ENCODE measurements around the gene PAPPA2.

PAPPA2 gene

DNA sequence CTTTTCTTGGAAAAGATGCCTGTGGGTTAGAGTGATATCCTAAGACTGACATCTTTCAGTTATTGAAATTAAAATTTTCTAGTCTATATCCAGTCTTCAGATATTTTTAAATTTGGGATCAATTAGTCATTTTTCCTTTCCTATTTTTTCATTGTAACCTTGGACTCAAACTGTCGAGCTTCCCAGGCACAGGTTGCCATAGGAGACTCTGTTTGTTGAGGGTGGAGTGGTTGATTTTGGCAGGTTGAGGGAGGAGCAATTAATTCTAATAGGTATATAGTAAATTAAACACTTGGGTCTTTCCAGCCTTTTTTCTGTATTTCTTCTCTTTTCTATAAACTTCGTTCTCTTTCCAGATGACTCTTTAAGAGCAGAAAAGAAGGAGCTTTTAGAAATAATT lies 374.7 kb downstream of the PAPPA2 start:
- no peaks in the 10 kb centered on the region for H3K27me3 Mint-ChIP-seq
- ATAC-seq: no peak
- no peaks in the 10 kb centered on the region for H3K36me3 Mint-ChIP-seq
- no peaks in the 10 kb centered on the region for H3K9me3 Mint-ChIP-seq
- no peaks in the 10 kb centered on the region for H3K4me1 Mint-ChIP-seq
- H3K27ac Mint-ChIP-seq: no peak overlapping the region
- H3K4me3 Mint-ChIP-seq: no peak overlapping the region

- Mint-ChIP-seq H3K36me3 (no peaks in the 10 kb centered on the region), H3K27ac (no peak overlapping the region), H3K4me1 (no peaks in the 10 kb centered on the region), H3K27me3 (no peaks in the 10 kb centered on the region), H3K9me3 (no peaks in the 10 kb centered on the region), H3K4me3 (no peak overlapping the region)
- ATAC-seq: no peak
Measured at GRCh38 chr1:176838276-176838995, 375.5 kb downstream of the PAPPA2 start.

- no peak overlapping the region for H3K27ac Mint-ChIP-seq
- H3K36me3 Mint-ChIP-seq: no peaks in the 10 kb centered on the region
- H3K4me3 Mint-ChIP-seq: no peak overlapping the region
- no peaks in the 10 kb centered on the region for H3K9me3 Mint-ChIP-seq
- ATAC-seq: no peak
- H3K27me3 Mint-ChIP-seq: no peaks in the 10 kb centered on the region
- no peaks in the 10 kb centered on the region for H3K4me1 Mint-ChIP-seq
Measured at GRCh38 chr1:176839216-176839615, 376.2 kb downstream of the PAPPA2 start.

DNA sequence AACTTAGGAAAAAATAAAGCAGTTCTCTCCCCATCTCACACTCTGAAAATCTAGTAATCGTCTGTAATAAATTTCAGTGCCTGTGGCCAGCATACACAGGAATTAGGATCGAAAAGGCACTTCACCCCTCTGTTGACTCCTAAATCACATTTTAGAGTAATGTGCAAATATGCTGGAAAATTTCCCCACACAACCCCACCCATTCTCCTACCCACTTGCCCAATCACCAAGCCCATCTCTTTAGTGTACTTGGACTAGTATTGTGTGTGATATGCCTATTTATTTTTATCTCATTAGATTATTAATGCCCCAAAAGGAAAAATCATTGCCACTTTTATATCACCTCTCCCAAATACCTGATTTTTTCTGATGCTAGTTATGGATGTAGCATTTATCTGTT lies 378.3 kb downstream of the PAPPA2 start:
- Mint-ChIP-seq H3K4me3 (no peak overlapping the region), H3K9me3 (no peaks in the 10 kb centered on the region), H3K4me1 (no peaks in the 10 kb centered on the region), H3K27ac (no peak overlapping the region), H3K27me3 (peaks cover 9% of the 10 kb centered on the region), H3K36me3 (no peaks in the 10 kb centered on the region)
- no peak for ATAC-seq

GRCh38 chr1:176843352-176844297 lies 380.6 kb downstream of the PAPPA2 start:
- Mint-ChIP-seq H3K36me3 (no peaks in the 10 kb centered on the region), H3K27ac (no peak overlapping the region), H3K4me3 (no peak overlapping the region), H3K9me3 (no peaks in the 10 kb centered on the region), H3K27me3 (peaks cover 9% of the 10 kb centered on the region), H3K4me1 (no peaks in the 10 kb centered on the region)
- no peak for ATAC-seq

- Mint-ChIP-seq H3K4me3 (no peak overlapping the region), H3K36me3 (no peaks in the 10 kb centered on the region), H3K4me1 (no peaks in the 10 kb centered on the region), H3K27me3 (peaks cover 9% of the 10 kb centered on the region), H3K27ac (no peak overlapping the region), H3K9me3 (no peaks in the 10 kb centered on the region)
- ATAC-seq: no peak
Measured at GRCh38 chr1:176847052-176847451, 384.1 kb downstream of the PAPPA2 start.

- H3K27me3 Mint-ChIP-seq: peaks cover 9% of the 10 kb centered on the region
- no peak for ATAC-seq
- H3K4me3 Mint-ChIP-seq: no peak overlapping the region
- no peaks in the 10 kb centered on the region for H3K36me3 Mint-ChIP-seq
- H3K9me3 Mint-ChIP-seq: no peaks in the 10 kb centered on the region
- no peak overlapping the region for H3K27ac Mint-ChIP-seq
- no peaks in the 10 kb centered on the region for H3K4me1 Mint-ChIP-seq
Measured at GRCh38 chr1:176849281-176849680, 386.3 kb downstream of the PAPPA2 start.

DNA sequence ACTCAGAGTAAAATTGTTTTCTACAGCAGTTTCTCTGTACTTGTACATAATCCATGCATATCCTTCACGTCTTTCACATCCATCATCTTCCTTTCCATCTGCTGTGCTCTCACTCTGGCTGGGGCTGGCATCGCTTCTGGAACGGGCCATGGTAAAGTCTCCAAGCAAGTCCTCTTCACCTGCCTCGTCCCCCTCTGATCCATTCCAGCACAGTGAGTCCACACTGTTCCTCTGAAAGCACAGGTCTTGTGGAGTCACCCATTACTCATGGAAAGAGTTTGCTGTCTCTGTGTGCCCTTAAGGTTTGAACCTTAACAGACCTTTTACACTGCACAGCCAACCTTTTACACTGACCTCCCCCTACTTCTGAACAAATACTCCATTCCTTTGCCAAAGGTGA lies 387.9 kb downstream of the PAPPA2 start:
- Mint-ChIP-seq H3K4me3 (no peak overlapping the region), H3K36me3 (no peaks in the 10 kb centered on the region), H3K9me3 (no peaks in the 10 kb centered on the region)

GRCh38 chr1:176852124-176852523 lies 389.1 kb downstream of the PAPPA2 start:
- Mint-ChIP-seq H3K27ac (no peak overlapping the region), H3K4me1 (no peaks in the 10 kb centered on the region), H3K36me3 (no peaks in the 10 kb centered on the region), H3K4me3 (no peak overlapping the region), H3K27me3 (no peaks in the 10 kb centered on the region), H3K9me3 (no peaks in the 10 kb centered on the region)
- no peak for ATAC-seq

More for the DNA sequence above, 387.9 kb downstream of the PAPPA2 start:
- no peaks in the 10 kb centered on the region for H3K4me1 Mint-ChIP-seq
- H3K27ac Mint-ChIP-seq: no peak overlapping the region
- H3K27me3 Mint-ChIP-seq: no peaks in the 10 kb centered on the region
- ATAC-seq: no peak

GRCh38 chr1:176853503-176853902 lies 390.5 kb downstream of the PAPPA2 start:
- Mint-ChIP-seq H3K4me1 (no peaks in the 10 kb centered on the region), H3K27ac (no peak overlapping the region), H3K36me3 (no peaks in the 10 kb centered on the region), H3K27me3 (no peaks in the 10 kb centered on the region), H3K9me3 (no peaks in the 10 kb centered on the region), H3K4me3 (no peak overlapping the region)
- no peak for ATAC-seq

DNA sequence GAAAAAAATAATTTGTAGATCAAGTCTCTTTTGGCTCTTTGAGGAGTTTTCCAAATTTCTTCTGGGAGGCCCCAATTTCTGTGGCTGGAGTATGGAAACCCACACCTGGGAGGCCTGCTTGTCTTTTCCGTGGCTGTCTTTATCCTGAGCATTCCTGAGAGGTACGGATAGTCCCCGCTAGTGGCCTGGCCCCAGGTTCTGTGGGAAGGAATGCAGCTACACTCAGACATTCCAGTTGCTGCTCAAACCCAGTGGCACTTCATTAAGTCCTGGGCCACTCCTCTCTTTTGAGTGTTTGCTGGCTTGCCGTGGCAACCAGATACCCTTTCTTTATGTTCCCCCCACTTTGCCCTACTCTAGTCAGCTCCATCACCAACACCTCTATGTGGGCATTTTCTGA lies 391.1 kb downstream of the PAPPA2 start:
- no peaks in the 10 kb centered on the region for H3K36me3 Mint-ChIP-seq
- H3K9me3 Mint-ChIP-seq: no peaks in the 10 kb centered on the region
- no peak overlapping the region for H3K27ac Mint-ChIP-seq
- ATAC-seq: no peak
- H3K27me3 Mint-ChIP-seq: no peaks in the 10 kb centered on the region
- H3K4me3 Mint-ChIP-seq: no peak overlapping the region
- no peaks in the 10 kb centered on the region for H3K4me1 Mint-ChIP-seq

DNA sequence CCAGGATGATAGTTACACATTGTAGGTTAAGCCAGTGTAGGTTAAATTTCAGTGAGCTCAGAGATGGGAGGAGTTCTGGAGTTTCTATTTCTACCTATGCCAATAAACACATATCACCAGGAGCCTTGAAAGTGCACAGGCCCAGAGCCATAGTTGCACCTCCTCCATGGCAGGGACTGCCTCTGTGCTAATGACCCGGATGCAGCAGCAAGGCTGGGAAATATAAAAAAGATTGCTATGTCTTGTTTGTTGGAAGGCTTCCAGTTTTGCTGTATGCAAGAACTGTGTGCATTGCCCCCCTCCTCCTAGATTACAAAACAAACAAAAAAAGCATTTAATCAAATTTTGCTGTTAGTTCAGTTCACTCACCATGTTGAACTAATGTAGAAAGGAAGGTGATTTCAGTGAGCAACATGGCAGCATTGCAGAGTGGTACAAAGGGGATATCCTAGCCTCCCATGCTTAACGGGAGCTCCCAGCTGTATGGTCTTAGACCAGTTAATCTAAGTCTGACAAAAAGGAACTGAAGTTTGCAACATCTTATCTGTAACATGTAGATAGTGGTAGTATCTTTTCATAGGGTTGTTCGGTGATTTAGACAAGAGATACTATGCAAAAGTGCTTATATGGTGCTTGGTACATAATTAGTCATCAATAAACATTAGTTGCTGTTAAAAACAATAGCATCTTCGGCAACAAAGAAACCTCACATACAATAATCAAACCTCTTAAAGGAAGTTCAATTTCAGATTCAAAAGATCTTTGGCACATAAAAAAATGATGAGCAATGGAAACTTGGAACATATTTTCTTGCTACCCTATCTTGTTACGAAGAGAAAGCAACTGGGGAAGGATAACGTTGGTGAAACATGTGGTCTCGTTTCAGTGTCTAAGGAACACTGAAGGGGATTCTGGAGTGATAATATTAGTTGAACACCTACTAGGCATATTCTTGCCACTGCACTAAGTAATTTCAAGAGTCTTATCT lies 392.1 kb downstream of the PAPPA2 start:
- Mint-ChIP-seq H3K4me1 (no peaks in the 10 kb centered on the region), H3K9me3 (no peaks in the 10 kb centered on the region)

GRCh38 chr1:176857632-176858031 lies 394.7 kb downstream of the PAPPA2 start:
- H3K4me3 Mint-ChIP-seq: no peak overlapping the region
- no peaks in the 10 kb centered on the region for H3K4me1 Mint-ChIP-seq
- no peak for ATAC-seq

More for the DNA sequence above, 392.1 kb downstream of the PAPPA2 start:
- Mint-ChIP-seq H3K4me3 (no peak overlapping the region), H3K27ac (no peak overlapping the region), H3K36me3 (no peaks in the 10 kb centered on the region), H3K27me3 (no peaks in the 10 kb centered on the region)
- ATAC-seq: no peak

GRCh38 chr1:176858433-176858916 lies 395.5 kb downstream of the PAPPA2 start:
- H3K4me3 Mint-ChIP-seq: no peak overlapping the region
- no peaks in the 10 kb centered on the region for H3K9me3 Mint-ChIP-seq
- ATAC-seq: no peak
- H3K27me3 Mint-ChIP-seq: no peaks in the 10 kb centered on the region
- no peaks in the 10 kb centered on the region for H3K4me1 Mint-ChIP-seq
- H3K27ac Mint-ChIP-seq: no peak overlapping the region
- no peaks in the 10 kb centered on the region for H3K36me3 Mint-ChIP-seq

More at GRCh38 chr1:176857632-176858031, 394.7 kb downstream of the PAPPA2 start:
- no peaks in the 10 kb centered on the region for H3K9me3 Mint-ChIP-seq
- no peaks in the 10 kb centered on the region for H3K27me3 Mint-ChIP-seq
- no peaks in the 10 kb centered on the region for H3K36me3 Mint-ChIP-seq
- no peak overlapping the region for H3K27ac Mint-ChIP-seq

DNA sequence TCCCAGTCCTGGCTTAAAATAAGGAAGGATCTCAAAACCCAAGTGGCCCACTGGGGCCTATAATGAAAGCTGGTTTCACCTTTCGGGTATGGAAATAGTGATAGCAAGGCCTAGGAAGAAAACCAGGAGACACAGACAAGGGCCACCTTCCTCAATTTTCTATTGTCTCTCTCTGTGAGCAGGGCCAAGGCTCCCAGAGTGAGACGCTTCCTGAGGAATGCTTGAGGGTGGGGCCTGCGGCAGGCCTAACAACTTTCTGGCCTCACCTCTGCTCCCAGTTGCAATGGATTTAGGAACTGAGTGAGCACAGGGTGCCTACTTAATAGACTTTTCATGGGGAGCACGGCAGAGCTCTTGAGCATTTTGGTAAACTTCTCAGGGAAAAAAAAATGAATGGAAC lies 400.6 kb downstream of the PAPPA2 start:
- H3K36me3 Mint-ChIP-seq: no peaks in the 10 kb centered on the region
- no peaks in the 10 kb centered on the region for H3K27me3 Mint-ChIP-seq
- ATAC-seq: no peak
- H3K4me3 Mint-ChIP-seq: no peak overlapping the region
- no peaks in the 10 kb centered on the region for H3K4me1 Mint-ChIP-seq
- H3K9me3 Mint-ChIP-seq: no peaks in the 10 kb centered on the region
- H3K27ac Mint-ChIP-seq: no peak overlapping the region

Measured in stimulated activated memory B cell treated with anti-CD40 and anti-IgM and Interleukin-4, amounts not matched to agents 10 μg/mL and 1 μg/mL and 100 μg/mL, for 72 hours (primary cell).